ENCODE results near the gene EPS8L2. TPM values are rescaled to one million over a fixed set of nuclear protein-coding genes. Genes with fewer than 3 reads are reported as not detected.

Gene EPS8L2
- total and polyA plus RNA-seq, 2 of the 8 experiments (the other 6 are each of a cell fraction or from before 2014, with no cell fraction given), result 38.5 to 57.0 TPM

DNA sequence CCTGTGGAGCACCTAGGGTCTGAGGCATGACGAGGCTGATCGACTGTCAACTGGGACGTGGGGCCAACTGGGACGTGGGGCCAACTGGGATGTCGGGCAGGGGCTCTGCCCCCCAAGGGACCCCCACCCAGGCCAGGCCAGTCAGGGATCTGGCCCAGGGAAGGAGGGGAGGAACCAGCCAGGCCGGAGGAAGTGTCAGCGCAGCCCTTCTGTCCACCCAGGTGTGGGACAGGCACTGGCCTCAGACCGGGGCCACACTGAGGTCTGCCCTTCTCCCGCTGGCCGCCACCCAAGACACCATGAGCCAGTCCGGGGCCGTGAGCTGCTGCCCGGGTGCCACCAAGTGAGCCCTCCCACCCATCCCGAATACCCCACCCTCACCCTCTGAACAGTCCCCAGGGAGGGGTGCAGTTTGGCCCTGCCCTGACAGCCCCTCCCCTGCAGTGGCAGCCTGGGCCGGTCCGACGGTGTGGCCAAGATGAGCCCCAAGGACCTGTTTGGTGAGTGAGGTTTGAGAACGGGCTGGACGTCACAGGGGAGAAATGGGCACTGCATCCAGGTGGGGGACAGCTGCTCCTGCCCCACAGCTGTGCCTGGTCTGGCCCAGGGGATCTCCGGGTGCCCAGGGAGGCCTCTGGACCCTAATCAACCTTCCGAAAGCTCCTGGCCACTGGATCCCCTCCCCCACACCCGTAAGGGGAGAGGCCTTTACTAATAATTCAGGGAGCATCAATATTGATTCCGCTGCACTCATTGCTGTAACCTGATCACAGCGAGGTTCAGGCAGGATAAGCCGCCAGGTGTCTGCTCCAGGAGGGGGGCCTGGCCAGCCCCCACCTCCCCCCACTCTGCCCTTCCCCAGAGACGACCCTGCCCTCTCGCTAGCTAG, 3.3 kb downstream of the EPS8L2 start (continued):
- TF ChIP-seq ASH2L (IDR thresholded peaks at IDR 0.05; ENCODE audit: low read length), result no peak

Measured in H1 (cell line).